ENCODE measurements around the gene UGT1A9. TPM values are rescaled to one million over a fixed set of nuclear protein-coding genes. Genes with fewer than 3 reads are reported as not detected.

The UGT1A9 gene
- total and polyA plus RNA-seq, 2 experiments from 2014 or later, result not detected

- no peak for TF ChIP-seq REST (IDR thresholded peaks at IDR 0.05; ENCODE audit: unreplicated experiment)
These were observed 15.2 kb downstream of the UGT1A9 start (continued) for GRCh38 chr2:233686928-233687327.

- no peak for DNase-seq (ENCODE audit: low spot score)
- no peak overlapping the region for H3K27ac ChIP-seq (ENCODE audit: low read depth)
- no peaks in the 10 kb centered on the region for H3K36me3 ChIP-seq (ENCODE audit: insufficient read depth)
- no peaks in the 10 kb centered on the region; the same call in 1 of the 2 replicates for H4K20me1 ChIP-seq (replicated peaks; ENCODE audit: insufficient read depth)
- TF ChIP-seq ZNF462 (CRISPR knock-in tag; IDR thresholded peaks at IDR 0.05), result no peak
- TF ChIP-seq EZH2phosphoT487 (IDR thresholded peaks at IDR 0.05; ENCODE audit: unreplicated experiment), result no peak
- no peak for TF ChIP-seq ETS1 (IDR thresholded peaks at IDR 0.05)
- no peak for TF ChIP-seq JUNB (IDR thresholded peaks at IDR 0.05; ENCODE audit: unreplicated experiment)
- TF ChIP-seq ZNF114 (CRISPR knock-in tag; IDR thresholded peaks at IDR 0.05), result no peak
- no peak for TF ChIP-seq EZH2 (IDR thresholded peaks at IDR 0.05; ENCODE audit: low read depth, unreplicated experiment)
- TF ChIP-seq NANOG (IDR thresholded peaks at IDR 0.05; ENCODE audit: borderline replicate concordance), result no peak
- TF ChIP-seq ZNF331 (CRISPR knock-in tag; IDR thresholded peaks at IDR 0.05; ENCODE audit: low read depth), result no peak
- no peaks in the 10 kb centered on the region for H3K27me3 ChIP-seq (ENCODE audit: insufficient read depth)
- no peaks in the 10 kb centered on the region; the same call in 2 of the 3 replicates for H3K36me3 Mint-ChIP-seq (ENCODE audit: low read depth)
- no peak for ATAC-seq
- H3K4me2 ChIP-seq, result no peak overlapping the region
- H3K4me1 Mint-ChIP-seq, result peaks cover 20% of the 10 kb centered on the region
- H3K9me2 ChIP-seq (ENCODE audit: insufficient read depth), result peaks cover 16% of the 10 kb centered on the region; the same call in 1 of the 2 replicates
- no peak overlapping the region for H3K4me3 ChIP-seq
- no peaks in the 10 kb centered on the region for H3K9me3 Mint-ChIP-seq
- H3K4me1 ChIP-seq (ENCODE audit: insufficient read depth), result peaks cover 7% of the 10 kb centered on the region; the same call in 1 of the 2 replicates
- H3K4me3 Mint-ChIP-seq, result no peak overlapping the region
- H3K79me2 ChIP-seq (replicated peaks; ENCODE audit: insufficient read depth), result no peaks in the 10 kb centered on the region
- H3K27ac Mint-ChIP-seq, result no peak overlapping the region
- peaks cover 2% of the 10 kb centered on the region for H3K27me3 Mint-ChIP-seq (ENCODE audit: insufficient read depth, low read depth, poor library complexity)
- no peak overlapping the region for H2AFZ ChIP-seq
- no peaks in the 10 kb centered on the region for H3F3A ChIP-seq (replicated peaks; ENCODE audit: low read depth)
These were observed 16.6 kb downstream of the UGT1A9 start for GRCh38 chr2:233688341-233688740.

Data from GM23338 (cell line).